Measurements from ENCODE around the gene TMEM131.

TMEM131 gene

GRCh38 chr2:97991081-97991856 is 4.5 kb downstream of the TMEM131 start:
- no peak for DNase-seq (ENCODE audit: low read depth, low spot score)

- DNase-seq (ENCODE audit: low read depth, low spot score) = no peak
Measured at GRCh38 chr2:97988722-97989121, 7.0 kb downstream of the TMEM131 start.

- no peak for DNase-seq (ENCODE audit: low read depth, low spot score)
Measured at GRCh38 chr2:97985998-97986397, 9.8 kb downstream of the TMEM131 start.

GRCh38 chr2:97983698-97984097 is 12.1 kb downstream of the TMEM131 start:
- no peak for DNase-seq (ENCODE audit: low read depth, low spot score)

GRCh38 chr2:97983134-97983533 is 12.6 kb downstream of the TMEM131 start:
- no peak for DNase-seq (ENCODE audit: low read depth, low spot score)

GRCh38 chr2:97982621-97983020 is 13.1 kb downstream of the TMEM131 start:
- no peak for DNase-seq (ENCODE audit: low read depth, low spot score)

- no peak for DNase-seq (ENCODE audit: low read depth, low spot score)
Measured at GRCh38 chr2:97981961-97982360, 13.8 kb downstream of the TMEM131 start.

- no peak for DNase-seq (ENCODE audit: low read depth, low spot score)
Measured at GRCh38 chr2:97979904-97980303, 15.8 kb downstream of the TMEM131 start.

GRCh38 chr2:97974471-97974870 is 21.3 kb downstream of the TMEM131 start:
- DNase-seq (ENCODE audit: low read depth, low spot score) = no peak

- no peak for DNase-seq (ENCODE audit: low read depth, low spot score)
Measured at GRCh38 chr2:97970293-97971060, 25.3 kb downstream of the TMEM131 start.

GRCh38 chr2:97969081-97970067 is 26.4 kb downstream of the TMEM131 start:
- no peak for DNase-seq (ENCODE audit: low read depth, low spot score)

GRCh38 chr2:97967931-97968627 is 27.7 kb downstream of the TMEM131 start:
- DNase-seq (ENCODE audit: low read depth, low spot score) = no peak

- no peak for DNase-seq (ENCODE audit: low read depth, low spot score)
Measured at GRCh38 chr2:97967216-97967592, 28.5 kb downstream of the TMEM131 start.

GRCh38 chr2:97966545-97967215 is 29.1 kb downstream of the TMEM131 start:
- DNase-seq (ENCODE audit: low read depth, low spot score) = no peak

GRCh38 chr2:97965116-97965515 is 30.6 kb downstream of the TMEM131 start:
- DNase-seq (ENCODE audit: low read depth, low spot score) = no peak

GRCh38 chr2:97963880-97964279 is 31.9 kb downstream of the TMEM131 start:
- DNase-seq (ENCODE audit: low read depth, low spot score) = no peak

GRCh38 chr2:97963079-97963406 is 32.7 kb downstream of the TMEM131 start:
- no peak for DNase-seq (ENCODE audit: low read depth, low spot score)

- no peak for DNase-seq (ENCODE audit: low read depth, low spot score)
Measured at GRCh38 chr2:97961534-97961933, 34.2 kb downstream of the TMEM131 start.

GRCh38 chr2:97958184-97958583 is 37.6 kb downstream of the TMEM131 start:
- DNase-seq (ENCODE audit: low read depth, low spot score) = no peak

GRCh38 chr2:97957432-97958183 is 38.1 kb downstream of the TMEM131 start:
- no peak for DNase-seq (ENCODE audit: low read depth, low spot score)

Data from activated naive CD8-positive, alpha-beta T cell treated with anti-CD3 and anti-CD28 coated beads, Interleukin-2, amount 50 U/mL, for 16 hours (primary cell).